Caco-2 (cell line): ENCODE data around the gene TCF12. TPM values are rescaled to one million over a fixed set of nuclear protein-coding genes. Genes with fewer than 3 reads are reported as not detected.

Experiments
- BruUV-seq: library from RNA; stranded (reverse); fragments of 400-500 nt; replicated peaks from 2 replicates; lab custom pipeline; 2021; lab: Mats Ljungman, UMichigan
- CTCF ChIA-PET: fragments of 300-600 bp; sonication (Branson Sonifier 250); formaldehyde crosslinking; loops from one replicate; lab custom pipeline; 2022; ENCODE audit warnings: antibody characterized with exemption; lab: Charles Lee
- POLR2A ChIA-PET: fragments of 300-600 bp; sonication (Branson Sonifier 250); formaldehyde crosslinking; loops from one replicate; lab custom pipeline; 2022; ENCODE audit warnings: antibody characterized with exemption; lab: Charles Lee
- DNase-seq, 2 experiments: peaks; one replicate each; pipeline versions ENCODE4 v3.0.0 to v3.0.0-alpha.2; 2020 to 2022
- H3K27me3 ChIP-seq: replicated peaks from 2 replicates; pipeline ENCODE4 v1.6.0; 2011; ENCODE audit warnings: low read length; ENCODE audit not compliant: control insufficient read depth, insufficient read depth
- H3K36me3 ChIP-seq: 2 replicates; pipeline ENCODE4 v1.5.1; 2011; ENCODE audit warnings: low read length; ENCODE audit not compliant: control insufficient read depth, insufficient read depth
- H3K4me1 ChIP-seq: fragments of 250-450 bp; sonication (Bioruptor Pico); 2 replicates; pipeline ENCODE4 v1.5.1; 2020; ENCODE audit warnings: mild to moderate bottlenecking
- H3K4me3 ChIP-seq: 2 replicates; pipeline ENCODE4 v1.5.1; 2011; ENCODE audit warnings: low read depth, mild to moderate bottlenecking, control low read depth, low read length
- H3K9me3 ChIP-seq: fragments of 250-450 bp; sonication (Bioruptor Pico); 2 replicates; pipeline ENCODE4 v1.5.1; 2020; ENCODE audit warnings: mild to moderate bottlenecking, moderate library complexity
- H3K27ac Mint-ChIP-seq: one replicate; pipeline ENCODE4 v1.8.0; 2022; ENCODE audit warnings: mixed read lengths; ENCODE audit not compliant: unreplicated experiment
- H3K27me3 Mint-ChIP-seq: one replicate; pipeline ENCODE4 v1.8.0; 2022; ENCODE audit warnings: mixed read lengths; ENCODE audit not compliant: insufficient read depth, unreplicated experiment
- H3K36me3 Mint-ChIP-seq: one replicate; pipeline ENCODE4 v1.8.0; 2022; ENCODE audit warnings: mild to moderate bottlenecking, mixed read lengths; ENCODE audit not compliant: insufficient read depth, unreplicated experiment
- H3K4me1 Mint-ChIP-seq: one replicate; pipeline ENCODE4 v1.8.0; 2022; ENCODE audit warnings: low read depth, mixed read lengths; ENCODE audit not compliant: unreplicated experiment
- H3K4me3 Mint-ChIP-seq: one replicate; pipeline ENCODE4 v1.8.0; 2022; ENCODE audit warnings: mild to moderate bottlenecking, moderate library complexity, mixed read lengths; ENCODE audit not compliant: unreplicated experiment
- H3K9me3 Mint-ChIP-seq: one replicate; pipeline ENCODE4 v1.8.0; 2022; ENCODE audit warnings: mixed read lengths; ENCODE audit not compliant: unreplicated experiment
- CTCF ChIP-seq, 2 experiments: fragments of 200-600 bp in 1 of 2; IDR thresholded peaks; 1 replicate in 1 of 2; 2 replicates in 1 of 2; pipeline versions ENCODE4 v1.5.1 to v1.8.0; 2011 to 2022; ENCODE audit warnings: antibody characterized with exemption in 1 of 2, control low read depth in 1 of 2, inconsistent platforms in 1 of 2, low read depth in 1 of 2, low read length in 1 of 2, mild to moderate bottlenecking in 1 of 2, moderate library complexity in 1 of 2; ENCODE audit not compliant: insufficient read depth in 1 of 2, severe bottlenecking in 1 of 2, unreplicated experiment in 1 of 2
- intact Hi-C: fragments of 100-400 bp; cut with micrococcal nuclease; formaldehyde crosslinking; loops from one replicate; pipeline ENCODE4 v1.10.0; 2022; ENCODE audit not compliant: unreplicated experiment
- total RNA-seq: library from RNA; stranded (reverse); gene quantifications from 2 replicates; pipeline ENCODE4 v1.2.3, GENCODE V29; 2022

The TCF12 gene
- total RNA-seq, 1 experiment from 2014 or later, result 64.4 TPM

DNA sequence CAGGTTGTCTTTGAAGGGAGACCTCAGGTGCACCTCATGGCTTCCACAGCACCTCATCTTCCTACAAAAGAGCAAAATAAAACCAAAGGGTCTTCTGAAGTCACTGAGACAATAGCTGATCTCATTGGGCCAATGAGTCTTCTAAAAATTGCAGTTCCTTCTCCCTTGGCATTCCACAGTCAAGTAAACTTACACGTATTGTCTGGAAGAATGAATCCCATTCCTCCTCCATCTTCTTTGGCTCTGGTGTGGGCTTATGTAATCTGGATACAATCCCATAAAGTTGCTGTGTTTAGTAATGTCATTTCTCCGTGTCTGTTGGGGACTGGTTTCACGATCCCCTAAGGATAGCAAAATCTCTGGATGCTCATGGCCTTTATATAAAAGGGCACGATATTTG is 372.4 kb downstream of the TCF12 start:
- intact Hi-C loops, result no loop called here
- no peaks in the 10 kb centered on the region for H3K27me3 ChIP-seq
- peaks cover 28% of the 10 kb centered on the region for H3K36me3 Mint-ChIP-seq

DNA sequence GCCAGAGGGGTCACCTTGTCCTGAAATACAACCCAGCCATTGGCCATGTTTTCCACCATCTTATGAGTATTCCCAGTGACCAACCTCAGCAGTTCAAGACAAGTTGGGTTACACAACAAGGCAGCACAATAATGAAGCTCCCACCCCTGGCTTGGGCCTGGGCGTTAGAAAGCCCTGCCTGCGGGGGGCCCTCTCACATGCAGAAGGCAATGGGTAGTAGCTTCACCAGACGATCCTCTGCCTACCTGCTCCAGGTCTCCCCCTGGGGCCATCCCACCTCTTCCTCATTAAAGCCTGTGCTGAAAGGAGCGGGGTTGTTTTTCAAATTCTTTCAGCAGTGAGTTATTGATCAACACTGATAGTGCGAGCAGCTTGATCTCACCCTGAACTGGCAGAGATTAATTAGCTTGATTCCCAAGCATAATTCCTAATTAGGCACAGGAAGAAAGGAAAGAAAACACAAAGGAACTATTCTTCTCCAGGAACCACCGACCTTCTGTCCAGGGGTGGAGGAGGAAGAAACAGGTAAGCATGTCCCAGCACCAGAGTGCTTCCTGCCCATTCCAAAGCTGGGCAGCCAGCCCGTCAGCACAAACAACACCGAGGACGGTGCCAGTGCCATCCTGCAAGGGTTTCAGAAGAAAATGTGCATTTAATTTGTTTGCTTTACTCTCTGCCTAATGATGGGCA is 378.2 kb downstream of the TCF12 start:
- no peak for DNase-seq
- CTCF ChIA-PET, result no interaction called here
- no peaks in the 10 kb centered on the region for H3K4me1 ChIP-seq
- POLR2A ChIA-PET, result no interaction called here
- no peak overlapping the region for H3K4me3 ChIP-seq
- TF ChIP-seq CTCF (IDR thresholded peaks at IDR 0.05; ENCODE audit: insufficient read depth in 1 of 2, low read depth in 1 of 2, low read length in 1 of 2, severe bottlenecking in 1 of 2, unreplicated experiment in 1 of 2), result no peak
- Mint-ChIP-seq H3K9me3 (no peaks in the 10 kb centered on the region), H3K4me1 (no peaks in the 10 kb centered on the region), H3K4me3 (no peak overlapping the region), H3K27ac (peak overlapping the region; percentile 26), H3K36me3 (peaks cover 15% of the 10 kb centered on the region), H3K27me3 (no peaks in the 10 kb centered on the region)
- no TSS peak for BruUV-seq
- no peaks in the 10 kb centered on the region for H3K27me3 ChIP-seq
- H3K36me3 ChIP-seq, result no peaks in the 10 kb centered on the region; the same call in 1 of the 2 replicates
- intact Hi-C loops, result no loop called here
- H3K9me3 ChIP-seq, result no peaks in the 10 kb centered on the region

More for the DNA sequence above, 372.4 kb downstream of the TCF12 start:
- no peaks in the 10 kb centered on the region for H3K9me3 Mint-ChIP-seq
- Histone ChIP-seq H3K9me3 (no peaks in the 10 kb centered on the region), H3K4me1 (no peaks in the 10 kb centered on the region), H3K4me3 (no peak overlapping the region), H3K36me3 (no peaks in the 10 kb centered on the region)
- BruUV-seq, result no TSS peak
- H3K27ac Mint-ChIP-seq, result no peak overlapping the region
- no peak for DNase-seq
- ChIA-PET CTCF (no interaction called here), POLR2A (no interaction called here)
- H3K4me1 Mint-ChIP-seq, result no peaks in the 10 kb centered on the region
- no peak overlapping the region for H3K4me3 Mint-ChIP-seq
- no peak for TF ChIP-seq CTCF (IDR thresholded peaks at IDR 0.05; ENCODE audit: insufficient read depth in 1 of 2, low read depth in 1 of 2, low read length in 1 of 2, severe bottlenecking in 1 of 2, unreplicated experiment in 1 of 2)
- H3K27me3 Mint-ChIP-seq, result no peaks in the 10 kb centered on the region

DNA sequence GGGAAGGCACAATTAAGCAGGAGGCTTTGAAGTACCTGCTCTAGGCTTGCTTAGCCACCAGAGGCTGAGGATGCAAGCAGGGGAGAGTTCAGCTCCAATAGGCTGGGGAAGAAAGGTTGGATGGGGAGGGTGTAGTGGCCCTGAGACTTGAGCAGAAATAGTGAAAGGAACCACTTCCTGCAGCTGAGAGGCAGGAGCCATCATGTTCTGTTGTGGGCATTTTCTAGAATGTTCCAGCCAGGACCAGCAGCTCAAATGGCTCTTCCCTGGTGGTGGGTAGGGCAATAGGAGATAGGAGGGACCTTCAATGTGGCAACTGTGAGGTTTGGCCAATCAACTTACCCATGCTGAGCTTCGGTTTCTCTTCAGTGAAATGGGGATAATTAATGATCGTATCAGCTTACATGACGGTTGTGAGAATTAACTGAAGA is 378.7 kb downstream of the TCF12 start:
- BruUV-seq, result no TSS peak
- no peak overlapping the region for H3K4me3 Mint-ChIP-seq
- H3K4me1 Mint-ChIP-seq, result no peaks in the 10 kb centered on the region
- no peaks in the 10 kb centered on the region for H3K27me3 Mint-ChIP-seq
- intact Hi-C loops, result no loop called here
- H3K27me3 ChIP-seq, result no peaks in the 10 kb centered on the region
- H3K4me3 ChIP-seq, result no peak overlapping the region
- no peak for DNase-seq
- H3K4me1 ChIP-seq, result no peaks in the 10 kb centered on the region
- no peaks in the 10 kb centered on the region for H3K9me3 Mint-ChIP-seq
- no peak for TF ChIP-seq CTCF (IDR thresholded peaks at IDR 0.05; ENCODE audit: insufficient read depth in 1 of 2, low read depth in 1 of 2, low read length in 1 of 2, severe bottlenecking in 1 of 2, unreplicated experiment in 1 of 2)
- ChIA-PET POLR2A (no interaction called here), CTCF (no interaction called here)
- peak overlapping the region; percentile 26 for H3K27ac Mint-ChIP-seq
- no peaks in the 10 kb centered on the region for H3K9me3 ChIP-seq
- H3K36me3 Mint-ChIP-seq, result peaks cover 10% of the 10 kb centered on the region
- H3K36me3 ChIP-seq, result no peaks in the 10 kb centered on the region; the same call in 1 of the 2 replicates
